ENCODE measurements around the gene ANP32B.

GRCh38 chr9:97954550-97954989 lies 28.6 kb upstream of the ANP32B start:
- TF ChIP-seq EZH2 (IDR thresholded peaks at IDR 0.05; ENCODE audit: low read length, unreplicated experiment) (no peak), CTCF (conservative IDR thresholded peaks at IDR 0.05; ENCODE audit: low read depth, low read length) (peak; percentile 70), EZH2phosphoT487 (IDR thresholded peaks at IDR 0.05; ENCODE audit: borderline replicate concordance, low read length) (no peak)
